Transverse colon (tissue), 4 donors: ENCODE measurements around the gene CYFIP1. TPM values are rescaled to one million over a fixed set of nuclear protein-coding genes. Genes with fewer than 3 reads are reported as not detected.

Experiments
- DNase-seq: peaks from one replicate; pipeline ENCODE4 v3.0.0-alpha.2; 2019
- H3K27ac ChIP-seq, 4 donors: fragments of 200-600 bp; sonication (generic); 2 replicates each; pipeline ENCODE4 v1.5.1; 2016 to 2018; ENCODE audit warnings: inconsistent platforms in 4 of 4
- H3K27me3 ChIP-seq: fragments of 200-600 bp; sonication (generic); 2 replicates; pipeline ENCODE4 v1.5.1; 2017; ENCODE audit warnings: inconsistent platforms
- H3K36me3 ChIP-seq, 4 donors: fragments of 200-600 bp; sonication (generic); 2 replicates each; pipeline ENCODE4 v1.5.1; 2017 to 2019; ENCODE audit warnings: inconsistent platforms in 4 of 4
- H3K4me1 ChIP-seq, 4 donors: fragments of 200-600 bp; sonication (generic); 2 replicates each; pipeline ENCODE4 v1.5.1; 2017 to 2020; ENCODE audit warnings: inconsistent platforms in 4 of 4
- H3K4me3 ChIP-seq, 4 donors: fragments of 200-600 bp; sonication (generic); 1 replicate in 1 of 4; 2 replicates in 3 of 4; pipeline versions ENCODE4 v1.5.1 to v1.6.1; 2017 to 2019; ENCODE audit warnings: inconsistent platforms in 4 of 4
- H3K9me3 ChIP-seq, 2 donors: fragments of 200-600 bp; sonication (generic); 2 replicates each; pipeline ENCODE4 v1.5.1; 2017 to 2019; ENCODE audit warnings: inconsistent platforms in 2 of 2
- CTCF ChIP-seq, 5 experiments: fragments of 200-600 bp in 3 of 5; fragments of 450-650 bp in 2 of 5; sonication (generic) in 3 of 5; IDR thresholded peaks; 1 replicate in 2 of 5; 2 replicates in 3 of 5; pipeline ENCODE4 v1.5.1; 2016 to 2017; ENCODE audit warnings: antibody characterized with exemption in 5 of 5, inconsistent platforms in 3 of 5, mild to moderate bottlenecking in 2 of 5, moderate library complexity in 1 of 5
- EP300 ChIP-seq: sonication (generic); formaldehyde crosslinking; IDR thresholded peaks from one replicate; pipeline ENCODE4 v1.6.1; 2017; ENCODE audit warnings: antibody characterized with exemption, low read depth
- POLR2A ChIP-seq: fragments of 450-650 bp; IDR thresholded peaks from one replicate; pipeline ENCODE4 v1.6.1; 2016; ENCODE audit warnings: antibody characterized with exemption, mild to moderate bottlenecking, moderate library complexity
- POLR2AphosphoS5 ChIP-seq, 3 donors: sonication (generic); formaldehyde crosslinking; IDR thresholded peaks; one replicate each; pipeline ENCODE4 v1.6.1; 2016; ENCODE audit warnings: antibody characterized with exemption in 3 of 3
- WGBS, 2 donors: methylation state at CpG; one replicate each; pipeline ENCODE4 v1.1.5; 2018; ENCODE audit warnings: low coverage in 1 of 2; 5-methylcytosine and 5-hydroxymethylcytosine counted together
- in situ Hi-C, 4 donors: fragments of 200-750 bp; cut with MboI; loops; one replicate each; pipeline versions ENCODE4 v1.15.0 to v1.15.1; 2017; ENCODE audit warnings: low sequenced_read_pairs in 3 of 4, low pct_ligation_motif_present in 1 of 4, low pct_unique_long_range_greater_than_20kb in 1 of 4
- intact Hi-C: fragments of 100-400 bp; cut with DNase I; formaldehyde crosslinking; loops from one replicate; pipeline ENCODE4 v1.15.1; 2023; ENCODE audit warnings: low total_unique reads
- total RNA-seq, 4 donors: library from RNA; depleted of rRNA; stranded (reverse); fragments of >200 nt; gene quantifications; one replicate each; pipeline ENCODE4 v1.1.0, GENCODE V29; 2016

CYFIP1 gene
- total RNA-seq, 4 donors from 2014 or later, result 63.7 to 201 (median 171) TPM

DNA sequence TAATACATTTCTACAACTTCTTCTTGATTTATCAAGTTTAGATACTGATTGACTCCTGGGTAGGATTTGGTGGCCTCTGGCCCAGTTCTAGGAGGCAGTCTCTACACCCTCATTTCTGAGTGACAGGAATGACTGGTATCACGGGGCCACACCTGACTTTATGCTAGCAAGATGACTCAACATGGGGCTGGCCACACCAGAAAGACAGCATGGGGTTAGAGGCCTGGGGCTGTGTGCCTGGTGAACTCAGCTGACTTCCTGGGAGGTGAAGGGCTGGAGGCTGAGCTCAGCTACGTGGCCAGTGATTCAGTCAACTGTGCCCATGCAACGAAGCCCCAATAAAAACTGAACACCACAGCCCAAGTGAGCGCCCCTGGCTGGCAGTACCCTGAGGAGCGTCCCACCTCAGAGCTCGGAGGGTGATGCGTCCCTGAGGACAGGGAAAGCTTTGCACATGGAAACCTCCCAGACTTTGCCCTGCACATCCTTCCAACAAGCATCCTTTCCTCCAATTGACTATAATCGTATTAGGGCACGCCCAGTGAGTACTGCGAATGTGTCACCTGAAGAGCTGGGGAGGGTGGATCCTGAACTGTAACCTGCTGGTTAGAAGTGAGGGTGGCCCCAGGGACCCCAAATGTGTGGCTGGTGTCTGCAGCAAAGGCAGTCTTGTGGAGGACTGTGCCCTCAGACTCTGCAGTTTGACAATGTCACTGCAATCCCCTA lies 84.5 kb downstream of the CYFIP1 start:
- no peak overlapping the region for H3K4me3 ChIP-seq
- no peaks in the 10 kb centered on the region for H3K9me3 ChIP-seq
- H3K36me3 ChIP-seq, result peaks cover 0 to 26% (median 13%) of the 10 kb centered on the region in 4 donors
- H3K4me1 ChIP-seq, result peaks cover 0 to 6% (median 0%) of the 10 kb centered on the region in 4 donors
- in situ Hi-C loops, result no loop called here
- DNase-seq, result peak; percentile 71
- TF ChIP-seq EP300 (no peak), CTCF (IDR thresholded peaks at IDR 0.05) (no peak), POLR2AphosphoS5 (IDR thresholded peaks at IDR 0.05) (peak in 1 of 3 donors; percentile 48), POLR2A (no peak)
- 87% methylated on average over 10 of the region's 10 CpGs; no CpG with 5 or more reads in 1 of the 2 donors for WGBS, 2 donors
- H3K27ac ChIP-seq, result peak overlapping the region; percentile 13 to 71 (median 64)
- intact Hi-C loops, result no loop called here
- H3K27me3 ChIP-seq, result no peaks in the 10 kb centered on the region

GRCh38 chr15:22893881-22894280 lies 86.3 kb downstream of the CYFIP1 start:
- H3K27ac ChIP-seq, result no peak overlapping the region
- DNase-seq, result no peak
- peaks cover 0 to 6% (median 0%) of the 10 kb centered on the region in 4 donors for H3K4me1 ChIP-seq
- H3K36me3 ChIP-seq, result peaks cover 0 to 21% (median 10%) of the 10 kb centered on the region in 4 donors
- in situ Hi-C loops (no loop called here), intact Hi-C loops (no loop called here)
- no peaks in the 10 kb centered on the region for H3K27me3 ChIP-seq
- TF ChIP-seq CTCF (IDR thresholded peaks at IDR 0.05) (no peak), EP300 (no peak), POLR2A (no peak), POLR2AphosphoS5 (IDR thresholded peaks at IDR 0.05) (no peak)
- H3K9me3 ChIP-seq, result no peaks in the 10 kb centered on the region
- no peak overlapping the region for H3K4me3 ChIP-seq
- 95 to 96% methylated on average over 4 to 13 of the region's 13 CpGs for WGBS, 2 donors

- 91 to 96% methylated on average over 4 to 17 of the region's 17 CpGs for WGBS, 2 donors
- TF ChIP-seq CTCF (IDR thresholded peaks at IDR 0.05) (no peak), EP300 (no peak), POLR2A (no peak), POLR2AphosphoS5 (IDR thresholded peaks at IDR 0.05) (no peak)
- no peak for DNase-seq
- Histone ChIP-seq H3K4me1 (peaks cover 0 to 6% (median 0%) of the 10 kb centered on the region in 4 donors), H3K4me3 (no peak overlapping the region), H3K27me3 (no peaks in the 10 kb centered on the region), H3K9me3 (no peaks in the 10 kb centered on the region), H3K36me3 (peaks cover 0 to 21% (median 10%) of the 10 kb centered on the region in 4 donors), H3K27ac (no peak overlapping the region)
- in situ Hi-C loops (no loop called here), intact Hi-C loops (no loop called here)
Measured at GRCh38 chr15:22893081-22893480, 87.1 kb downstream of the CYFIP1 start.

- TF ChIP-seq POLR2A (no peak), POLR2AphosphoS5 (IDR thresholded peaks at IDR 0.05) (no peak), EP300 (no peak), CTCF (IDR thresholded peaks at IDR 0.05) (no peak)
- Histone ChIP-seq H3K27ac (no peak overlapping the region), H3K9me3 (no peaks in the 10 kb centered on the region), H3K4me1 (peaks cover 0 to 6% (median 0%) of the 10 kb centered on the region in 4 donors), H3K36me3 (peaks cover 0 to 25% (median 8%) of the 10 kb centered on the region in 4 donors), H3K27me3 (no peaks in the 10 kb centered on the region), H3K4me3 (no peak overlapping the region)
- DNase-seq, result no peak
- in situ Hi-C loops (no loop called here), intact Hi-C loops (no loop called here)
- 85 to 100% methylated on average over 4 to 9 of the region's 9 CpGs for WGBS, 2 donors
Measured at GRCh38 chr15:22892333-22892732, 87.8 kb downstream of the CYFIP1 start.
